Glutamatergic neuron (in vitro differentiated cells): Measurements from ENCODE around the gene FTCD. TPM values are rescaled to one million over a fixed set of nuclear protein-coding genes. Genes with fewer than 3 reads are reported as not detected.

Experiments
- DNase-seq: peaks from one replicate; pipeline ENCODE4 v3.0.0; 2022
- H3K27ac Mint-ChIP-seq: one replicate; pipeline ENCODE4 v1.8.0; 2020; ENCODE audit warnings: mild to moderate bottlenecking, mixed read lengths, inconsistent platforms; ENCODE audit not compliant: unreplicated experiment
- H3K27me3 Mint-ChIP-seq: one replicate; pipeline ENCODE4 v1.8.0; 2020; ENCODE audit warnings: mild to moderate bottlenecking, moderate library complexity, mixed read lengths, inconsistent platforms; ENCODE audit not compliant: unreplicated experiment
- H3K36me3 Mint-ChIP-seq: one replicate; pipeline ENCODE4 v1.8.0; 2020; ENCODE audit warnings: mild to moderate bottlenecking, mixed read lengths, inconsistent platforms; ENCODE audit not compliant: unreplicated experiment
- H3K4me1 Mint-ChIP-seq: one replicate; pipeline ENCODE4 v1.8.0; 2020; ENCODE audit warnings: mild to moderate bottlenecking, low read depth, mixed read lengths, inconsistent platforms; ENCODE audit not compliant: unreplicated experiment
- H3K4me3 Mint-ChIP-seq: one replicate; pipeline ENCODE4 v1.8.0; 2020; ENCODE audit warnings: mild to moderate bottlenecking, mixed read lengths, inconsistent platforms; ENCODE audit not compliant: unreplicated experiment
- H3K9me3 Mint-ChIP-seq: one replicate; pipeline ENCODE4 v1.8.0; 2020; ENCODE audit warnings: mild to moderate bottlenecking, moderate library complexity, mixed read lengths, inconsistent platforms; ENCODE audit not compliant: unreplicated experiment
- CTCF ChIP-seq: fragments of 200-600 bp; sonication (generic); IDR thresholded peaks from one replicate; pipeline ENCODE4 v1.5.0; 2021; ENCODE audit not compliant: partially characterized antibody, unreplicated experiment
- total RNA-seq: library from RNA; stranded (reverse); fragmentation: NEBNext Ultra II Directional; extraction: Animal tissue kit (Norgen Biotek cat#: 25700); gene quantifications from one replicate; pipeline ENCODE4 v1.2.1, GENCODE V29; 2021; ENCODE audit not compliant: unreplicated experiment

Gene FTCD
- total RNA-seq, 1 donor from 2014 or later = 13.4 TPM

- peaks cover 15% of the 10 kb centered on the region for H3K4me1 Mint-ChIP-seq
Measured at GRCh38 chr21:46199436-46200373, 44.3 kb upstream of the FTCD start.

GRCh38 chr21:46196733-46197132 is 41.4 kb upstream of the FTCD start:
- no peak for DNase-seq
- TF ChIP-seq CTCF = no peak
- Mint-ChIP-seq H3K27me3 (peaks cover 20% of the 10 kb centered on the region), H3K9me3 (peaks cover 8% of the 10 kb centered on the region), H3K27ac (no peak overlapping the region), H3K36me3 (peaks cover 25% of the 10 kb centered on the region), H3K4me3 (no peak overlapping the region), H3K4me1 (peaks cover 23% of the 10 kb centered on the region)

More at GRCh38 chr21:46199436-46200373, 44.3 kb upstream of the FTCD start:
- TF ChIP-seq CTCF = no peak
- Mint-ChIP-seq H3K36me3 (peaks cover 22% of the 10 kb centered on the region), H3K9me3 (peaks cover 7% of the 10 kb centered on the region), H3K27ac (peak overlapping the region; percentile 15), H3K27me3 (peaks cover 8% of the 10 kb centered on the region), H3K4me3 (no peak overlapping the region)
- no peak for DNase-seq

GRCh38 chr21:46195595-46196195 is 40.3 kb upstream of the FTCD start:
- Mint-ChIP-seq H3K36me3 (peaks cover 24% of the 10 kb centered on the region), H3K9me3 (peaks cover 12% of the 10 kb centered on the region), H3K27ac (peak overlapping the region; percentile 90), H3K4me3 (no peak overlapping the region), H3K27me3 (peaks cover 24% of the 10 kb centered on the region), H3K4me1 (peaks cover 31% of the 10 kb centered on the region)
- no peak for DNase-seq
- TF ChIP-seq CTCF = no peak

- peaks cover 12% of the 10 kb centered on the region for H3K9me3 Mint-ChIP-seq
Measured at GRCh38 chr21:46194374-46195334, 39.3 kb upstream of the FTCD start.

More at GRCh38 chr21:46194374-46195334, 39.3 kb upstream of the FTCD start:
- DNase-seq = no peak
- Mint-ChIP-seq H3K36me3 (peaks cover 13% of the 10 kb centered on the region), H3K4me1 (peaks cover 38% of the 10 kb centered on the region), H3K27me3 (peaks cover 29% of the 10 kb centered on the region), H3K27ac (peak overlapping the region; percentile 90), H3K4me3 (no peak overlapping the region)
- no peak for TF ChIP-seq CTCF
